GM12875 (cell line): ENCODE results near the gene PCNX2.
A peak's percentile ranks its signal among the peaks of the same experiment; 100 is the strongest.

Experiments used
- H3K4me3 ChIP-seq: one replicate; pipeline ENCODE4 v1.5.1; 2011; ENCODE audit warnings: low read depth, low read length, control low read depth
- CTCF ChIP-seq: IDR thresholded peaks from 2 replicates; pipeline ENCODE4 v1.5.1; 2011; ENCODE audit warnings: low read depth, mild to moderate bottlenecking, control low read depth, inconsistent platforms, low read length, moderate library complexity, borderline replicate concordance; ENCODE audit not compliant: insufficient read depth

Gene PCNX2

GRCh38 chr1:233336554-233337456 is 41.3 kb upstream of the PCNX2 start:
- no peak overlapping the region for H3K4me3 ChIP-seq
- TF ChIP-seq CTCF = no peak

GRCh38 chr1:233334092-233334491 is 38.6 kb upstream of the PCNX2 start:
- H3K4me3 ChIP-seq = no peak overlapping the region
- no peak for TF ChIP-seq CTCF

GRCh38 chr1:233333086-233333485 is 37.6 kb upstream of the PCNX2 start:
- TF ChIP-seq CTCF = no peak
- H3K4me3 ChIP-seq = no peak overlapping the region

- TF ChIP-seq CTCF = no peak
- H3K4me3 ChIP-seq = no peak overlapping the region
These were observed 36.4 kb upstream of the PCNX2 start for GRCh38 chr1:233331676-233332519.

- no peak for TF ChIP-seq CTCF
These were observed 32.8 kb upstream of the PCNX2 start for GRCh38 chr1:233328142-233328921.

GRCh38 chr1:233327651-233328141 is 32.2 kb upstream of the PCNX2 start, which contains the start of gene MAP3K21:
Gene MAP3K21 (plus strand): TSS chr1:233327724. CDS start chr1:233328029, 305 bp downstream.
- peak within 1 kb of the TSS; percentile 55 for H3K4me3 ChIP-seq
- TF ChIP-seq CTCF = no peak

More at GRCh38 chr1:233328142-233328921, 32.8 kb upstream of the PCNX2 start:
- peak overlapping the region; percentile 55 for H3K4me3 ChIP-seq
